Omental fat pad (tissue), 4 donors: ENCODE data around the gene DSCAM. TPM values are rescaled to one million over a fixed set of nuclear protein-coding genes. Genes with fewer than 3 reads are reported as not detected.

ENCODE experiments used
- ATAC-seq: fragments of 150-250 bp; one replicate; pipeline ENCODE4 v1.9.1; 2016; ENCODE audit warnings: mild to moderate bottlenecking, moderate library complexity; ENCODE audit not compliant: low FRiP score
- DNase-seq: peaks from one replicate; pipeline ENCODE4 v3.0.0-alpha.2; 2019; ENCODE audit warnings: low spot score
- total RNA-seq, 4 donors: library from RNA; depleted of rRNA; stranded (reverse); fragments of >200 nt; gene quantifications; one replicate each; pipeline ENCODE4 v1.1.0, GENCODE V29; 2016
- TF ChIP-seq, protein P1 (sequence below), 3 donors: fragments of 450-650 bp; IDR thresholded peaks; one replicate each; pipeline ENCODE4 v1.5.1; 2016 to 2017; ENCODE audit warnings: antibody characterized with exemption in 3 of 3, mild to moderate bottlenecking in 3 of 3, moderate library complexity in 2 of 3

The DSCAM gene
- total RNA-seq, 4 donors from 2014 or later: 0.16 TPM; not detected in 3

- DNase-seq (no peak), ATAC-seq (no peak)
- TF ChIP-seq, protein P1, sequence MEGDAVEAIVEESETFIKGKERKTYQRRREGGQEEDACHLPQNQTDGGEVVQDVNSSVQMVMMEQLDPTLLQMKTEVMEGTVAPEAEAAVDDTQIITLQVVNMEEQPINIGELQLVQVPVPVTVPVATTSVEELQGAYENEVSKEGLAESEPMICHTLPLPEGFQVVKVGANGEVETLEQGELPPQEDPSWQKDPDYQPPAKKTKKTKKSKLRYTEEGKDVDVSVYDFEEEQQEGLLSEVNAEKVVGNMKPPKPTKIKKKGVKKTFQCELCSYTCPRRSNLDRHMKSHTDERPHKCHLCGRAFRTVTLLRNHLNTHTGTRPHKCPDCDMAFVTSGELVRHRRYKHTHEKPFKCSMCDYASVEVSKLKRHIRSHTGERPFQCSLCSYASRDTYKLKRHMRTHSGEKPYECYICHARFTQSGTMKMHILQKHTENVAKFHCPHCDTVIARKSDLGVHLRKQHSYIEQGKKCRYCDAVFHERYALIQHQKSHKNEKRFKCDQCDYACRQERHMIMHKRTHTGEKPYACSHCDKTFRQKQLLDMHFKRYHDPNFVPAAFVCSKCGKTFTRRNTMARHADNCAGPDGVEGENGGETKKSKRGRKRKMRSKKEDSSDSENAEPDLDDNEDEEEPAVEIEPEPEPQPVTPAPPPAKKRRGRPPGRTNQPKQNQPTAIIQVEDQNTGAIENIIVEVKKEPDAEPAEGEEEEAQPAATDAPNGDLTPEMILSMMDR (IDR thresholded peaks at IDR 0.05): no peak
These were observed 855 bp downstream of the DSCAM start for GRCh38 chr21:40846103-40846502.

- no peak for ATAC-seq
- TF ChIP-seq, protein P1 (IDR thresholded peaks at IDR 0.05): no peak
- no peak for DNase-seq
These were observed 1.4 kb downstream of the DSCAM start for GRCh38 chr21:40845441-40845995.

- TF ChIP-seq, protein P1 (IDR thresholded peaks at IDR 0.05): no peak
- ATAC-seq (no peak), DNase-seq (no peak)
These were observed 2.0 kb downstream of the DSCAM start for GRCh38 chr21:40844935-40845334.

GRCh38 chr21:40842197-40842552 lies 4.8 kb downstream of the DSCAM start:
- ATAC-seq: no peak
- TF ChIP-seq, protein P1 (IDR thresholded peaks at IDR 0.05): no peak
- no peak for DNase-seq

DNA sequence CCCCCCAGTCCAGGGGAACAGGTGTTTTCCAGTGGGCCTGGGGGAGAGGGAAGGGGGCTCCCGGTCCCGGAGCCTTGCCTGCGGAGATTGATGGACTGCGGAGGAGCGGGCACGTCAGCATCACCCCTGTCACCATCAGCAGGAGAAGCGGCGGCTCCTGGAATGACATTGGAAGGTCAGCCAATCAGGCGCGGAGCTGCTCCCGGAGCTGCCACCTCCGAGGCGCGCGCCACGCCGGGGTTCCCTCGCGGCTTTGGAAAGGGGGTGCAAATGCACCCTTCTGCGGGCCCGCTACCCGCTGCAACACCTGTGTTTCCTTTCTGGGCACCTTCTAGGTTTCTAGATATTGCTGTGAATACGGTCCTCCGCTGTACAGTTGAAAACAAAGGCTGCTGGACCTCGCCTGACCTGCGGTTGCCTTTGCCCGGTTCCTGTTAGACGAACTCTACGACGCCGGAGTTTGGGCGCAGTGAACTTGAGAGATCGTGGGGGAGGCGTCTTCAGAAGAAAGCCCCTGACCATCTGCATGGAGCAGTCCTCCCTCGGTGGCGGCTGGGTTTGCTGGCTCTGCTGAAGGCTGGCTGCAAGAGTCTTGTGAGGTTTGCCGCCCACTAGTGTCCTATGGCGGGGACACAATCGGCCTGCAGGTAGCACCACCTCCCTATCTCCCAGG lies 5.3 kb downstream of the DSCAM start:
- TF ChIP-seq, protein P1 (IDR thresholded peaks at IDR 0.05): no peak
- DNase-seq: no peak
- no peak for ATAC-seq

- DNase-seq: no peak
- TF ChIP-seq, protein P1 (IDR thresholded peaks at IDR 0.05): no peak
- no peak for ATAC-seq
These were observed 6.4 kb downstream of the DSCAM start for GRCh38 chr21:40840401-40841125.
